Testis (tissue), 2 donors: ENCODE results near the gene FAM83C.

Experiments used
- CTCF ChIP-seq, 3 experiments: fragments of 450-650 bp in 2 of 3; fragments of 200-600 bp in 1 of 3; sonication (generic) in 1 of 3; IDR thresholded peaks; one replicate each; pipeline ENCODE4 v1.5.1; 2016 to 2019; ENCODE audit warnings: antibody characterized with exemption in 3 of 3, mild to moderate bottlenecking in 2 of 3, moderate library complexity in 1 of 3
- POLR2A ChIP-seq: fragments of 450-650 bp; IDR thresholded peaks from one replicate; pipeline ENCODE4 v1.6.1; 2017; ENCODE audit warnings: antibody characterized with exemption, mild to moderate bottlenecking, moderate library complexity

- TF ChIP-seq CTCF (IDR thresholded peaks at IDR 0.05) (no peak), POLR2A (no peak)
Measured at GRCh38 chr20:35298264-35298663, 6.0 kb upstream of the FAM83C start.
